Measurements from ENCODE around the gene CLASRP.

Gene CLASRP

DNA sequence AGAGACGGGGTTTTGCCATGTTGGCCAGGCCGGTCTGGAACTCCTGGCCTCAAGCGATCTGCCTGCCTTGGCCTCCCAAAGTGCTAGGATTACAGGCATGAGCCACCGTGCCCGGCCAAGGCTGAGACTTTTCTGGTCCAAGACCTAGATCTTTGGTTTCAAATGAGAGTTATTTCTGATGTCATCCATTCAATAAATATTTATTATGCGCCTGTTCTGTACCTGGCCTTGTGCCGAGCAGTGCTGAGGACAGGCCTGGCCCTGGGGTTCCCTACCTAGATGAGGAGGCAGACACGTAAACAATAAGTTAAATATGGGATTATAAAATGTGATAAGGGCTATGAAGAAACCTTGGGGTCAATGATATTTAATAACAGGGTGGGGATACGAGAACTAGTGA is 33.1 kb upstream of the CLASRP start:
- DNase-seq, result no peak
- Histone ChIP-seq H3K9me3 (no peaks in the 10 kb centered on the region), H3K36me3 (no peaks in the 10 kb centered on the region), H3K27me3 (no peaks in the 10 kb centered on the region), H3K4me1 (peaks cover 0 to 11% (median 8%) of the 10 kb centered on the region in 4 donors), H3K4me3 (no peak overlapping the region), H3K27ac (no peak overlapping the region)
- intact Hi-C loops (cut with DNase I; ENCODE audit: low total_unique reads), result no loop called here
- TF ChIP-seq CTCF (IDR thresholded peaks at IDR 0.05), result no peak

- no peak for DNase-seq
- Histone ChIP-seq H3K27ac (no peak overlapping the region), H3K36me3 (peaks cover 0 to 17% (median 12%) of the 10 kb centered on the region in 3 donors), H3K4me1 (no peaks in the 10 kb centered on the region), H3K4me3 (no peak overlapping the region), H3K27me3 (no peaks in the 10 kb centered on the region), H3K9me3 (no peaks in the 10 kb centered on the region)
- no peak for TF ChIP-seq CTCF (IDR thresholded peaks at IDR 0.05)
- intact Hi-C loops (cut with DNase I; ENCODE audit: low total_unique reads), result no loop called here
Observed at GRCh38 chr19:45008552-45008951, 30.3 kb upstream of the CLASRP start.

- Histone ChIP-seq H3K27me3 (no peaks in the 10 kb centered on the region), H3K4me3 (no peak overlapping the region), H3K36me3 (peaks cover 0 to 29% (median 13%) of the 10 kb centered on the region in 3 donors), H3K9me3 (no peaks in the 10 kb centered on the region), H3K4me1 (no peaks in the 10 kb centered on the region), H3K27ac (no peak overlapping the region)
- intact Hi-C loops (cut with DNase I; ENCODE audit: low total_unique reads), result no loop called here
- no peak for DNase-seq
- no peak for TF ChIP-seq CTCF (IDR thresholded peaks at IDR 0.05)
Observed at GRCh38 chr19:45009625-45010255, 29.1 kb upstream of the CLASRP start.

GRCh38 chr19:45010306-45010705 is 28.5 kb upstream of the CLASRP start:
- intact Hi-C loops (cut with DNase I; ENCODE audit: low total_unique reads), result no loop called here
- Histone ChIP-seq H3K9me3 (no peaks in the 10 kb centered on the region), H3K36me3 (peaks cover 0 to 34% (median 13%) of the 10 kb centered on the region in 3 donors), H3K27ac (no peak overlapping the region), H3K4me1 (no peaks in the 10 kb centered on the region), H3K4me3 (no peak overlapping the region), H3K27me3 (no peaks in the 10 kb centered on the region)
- DNase-seq, result no peak
- TF ChIP-seq CTCF (IDR thresholded peaks at IDR 0.05), result no peak

- DNase-seq, result no peak
- H3K9me3 ChIP-seq, result no peaks in the 10 kb centered on the region
- no peak for TF ChIP-seq CTCF (IDR thresholded peaks at IDR 0.05)
- no peak overlapping the region for H3K27ac ChIP-seq
- peaks cover 0 to under 1% (median 0%) of the 10 kb centered on the region in 4 donors for H3K4me1 ChIP-seq
- H3K36me3 ChIP-seq, result peaks cover 0 to 35% (median 13%) of the 10 kb centered on the region in 3 donors
- intact Hi-C loops (cut with DNase I; ENCODE audit: low total_unique reads), result no loop called here
- H3K27me3 ChIP-seq, result no peaks in the 10 kb centered on the region
- no peak overlapping the region for H3K4me3 ChIP-seq
Observed at GRCh38 chr19:45011959-45012358, 26.9 kb upstream of the CLASRP start.
